Osteocyte (in vitro differentiated cells): ENCODE results near the gene GPC4. TPM values are rescaled to one million over a fixed set of nuclear protein-coding genes. Genes with fewer than 3 reads are reported as not detected.
"Not testable (repeated sequence)": the region's sequence is repeated elsewhere in the genome, so short reads cannot be mapped to it uniquely, and the experiment has no call there.

ENCODE experiments used
- DNase-seq: peaks from one replicate; pipeline ENCODE4 v3.0.0; 2021; ENCODE audit warnings: mixed read lengths; ENCODE audit not compliant: unreplicated experiment; ENCODE audit errors: extremely low spot score
- H3K27ac Mint-ChIP-seq: one replicate; pipeline ENCODE4 v1.8.0; 2021; ENCODE audit warnings: mild to moderate bottlenecking, mixed read lengths; ENCODE audit not compliant: unreplicated experiment
- H3K27me3 Mint-ChIP-seq: one replicate; pipeline ENCODE4 v1.8.0; 2021; ENCODE audit warnings: mixed read lengths; ENCODE audit not compliant: unreplicated experiment
- H3K36me3 Mint-ChIP-seq: one replicate; pipeline ENCODE4 v1.8.0; 2021; ENCODE audit warnings: mixed read lengths; ENCODE audit not compliant: unreplicated experiment
- H3K4me1 Mint-ChIP-seq: one replicate; pipeline ENCODE4 v1.8.0; 2021; ENCODE audit warnings: mixed read lengths; ENCODE audit not compliant: unreplicated experiment
- H3K4me3 Mint-ChIP-seq: one replicate; pipeline ENCODE4 v1.8.0; 2021; ENCODE audit warnings: mild to moderate bottlenecking, moderate library complexity, mixed read lengths; ENCODE audit not compliant: unreplicated experiment
- H3K9me3 Mint-ChIP-seq: one replicate; pipeline ENCODE4 v1.8.0; 2021; ENCODE audit warnings: mixed read lengths; ENCODE audit not compliant: unreplicated experiment
- total RNA-seq: library from RNA; stranded (reverse); gene quantifications from 2 replicates; pipeline ENCODE4 v1.2.1, GENCODE V29; 2021
- TF ChIP-seq, protein P1 (sequence below): fragments of 200-600 bp; sonication (generic); IDR thresholded peaks from 2 replicates; pipeline ENCODE4 v1.5.0; 2021; ENCODE audit warnings: antibody characterized with exemption, mild to moderate bottlenecking, moderate library complexity

Gene GPC4
- total RNA-seq, 1 donor from 2014 or later: 98.0 TPM

DNA sequence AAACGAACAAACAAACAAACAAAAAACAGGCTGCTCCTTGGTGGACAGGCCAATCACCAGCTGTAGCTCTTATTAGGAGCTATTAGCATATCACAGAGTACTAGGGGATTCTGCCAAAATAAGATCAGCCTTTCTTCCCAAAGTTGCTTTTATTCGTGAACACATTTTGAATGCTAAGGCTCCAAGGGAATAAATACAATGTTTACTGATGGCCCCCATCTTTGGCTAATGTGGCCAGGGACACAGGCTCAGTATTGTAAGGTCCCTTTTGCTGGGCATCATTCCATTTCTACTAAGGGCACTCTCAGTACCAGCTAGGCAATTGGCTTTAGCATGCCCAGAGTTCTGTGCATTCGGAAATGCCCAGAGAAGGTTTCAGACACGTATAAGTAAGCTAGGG, 84.3 kb downstream of the GPC4 start:
- H3K27me3 Mint-ChIP-seq: no peaks in the 10 kb centered on the region
- peaks cover 25% of the 10 kb centered on the region for H3K4me1 Mint-ChIP-seq
- H3K36me3 Mint-ChIP-seq: peaks cover 3% of the 10 kb centered on the region
- H3K4me3 Mint-ChIP-seq: no peak overlapping the region
- DNase-seq: no peak
- TF ChIP-seq, protein P1, sequence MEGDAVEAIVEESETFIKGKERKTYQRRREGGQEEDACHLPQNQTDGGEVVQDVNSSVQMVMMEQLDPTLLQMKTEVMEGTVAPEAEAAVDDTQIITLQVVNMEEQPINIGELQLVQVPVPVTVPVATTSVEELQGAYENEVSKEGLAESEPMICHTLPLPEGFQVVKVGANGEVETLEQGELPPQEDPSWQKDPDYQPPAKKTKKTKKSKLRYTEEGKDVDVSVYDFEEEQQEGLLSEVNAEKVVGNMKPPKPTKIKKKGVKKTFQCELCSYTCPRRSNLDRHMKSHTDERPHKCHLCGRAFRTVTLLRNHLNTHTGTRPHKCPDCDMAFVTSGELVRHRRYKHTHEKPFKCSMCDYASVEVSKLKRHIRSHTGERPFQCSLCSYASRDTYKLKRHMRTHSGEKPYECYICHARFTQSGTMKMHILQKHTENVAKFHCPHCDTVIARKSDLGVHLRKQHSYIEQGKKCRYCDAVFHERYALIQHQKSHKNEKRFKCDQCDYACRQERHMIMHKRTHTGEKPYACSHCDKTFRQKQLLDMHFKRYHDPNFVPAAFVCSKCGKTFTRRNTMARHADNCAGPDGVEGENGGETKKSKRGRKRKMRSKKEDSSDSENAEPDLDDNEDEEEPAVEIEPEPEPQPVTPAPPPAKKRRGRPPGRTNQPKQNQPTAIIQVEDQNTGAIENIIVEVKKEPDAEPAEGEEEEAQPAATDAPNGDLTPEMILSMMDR: no peak
- H3K9me3 Mint-ChIP-seq: no peaks in the 10 kb centered on the region
- H3K27ac Mint-ChIP-seq: no peak overlapping the region

DNA sequence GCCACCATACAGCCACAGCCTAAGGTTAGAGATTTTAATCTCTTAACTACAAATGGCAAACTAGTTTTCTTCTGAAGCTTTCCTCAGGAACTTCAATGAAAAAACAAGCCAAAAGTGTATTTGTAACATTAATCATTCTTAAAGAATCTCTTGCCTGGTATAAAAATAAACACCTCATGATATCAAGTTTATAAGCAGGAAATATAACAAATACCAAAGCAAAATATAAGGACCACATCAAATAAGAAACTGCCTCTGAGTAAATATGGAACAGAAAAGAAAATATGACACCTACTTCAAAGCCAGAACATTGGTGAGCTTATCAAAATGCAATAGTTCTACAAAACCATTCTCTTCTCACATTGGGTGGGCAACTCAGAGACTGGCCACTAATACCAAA, 89.9 kb downstream of the GPC4 start:
- TF ChIP-seq, protein P1: no peak
- no peaks in the 10 kb centered on the region for H3K9me3 Mint-ChIP-seq
- no peak overlapping the region for H3K4me3 Mint-ChIP-seq
- peaks cover 12% of the 10 kb centered on the region for H3K36me3 Mint-ChIP-seq
- H3K27ac Mint-ChIP-seq: no peak overlapping the region
- H3K4me1 Mint-ChIP-seq: peaks cover 36% of the 10 kb centered on the region
- no peaks in the 10 kb centered on the region for H3K27me3 Mint-ChIP-seq
- no peak for DNase-seq

DNA sequence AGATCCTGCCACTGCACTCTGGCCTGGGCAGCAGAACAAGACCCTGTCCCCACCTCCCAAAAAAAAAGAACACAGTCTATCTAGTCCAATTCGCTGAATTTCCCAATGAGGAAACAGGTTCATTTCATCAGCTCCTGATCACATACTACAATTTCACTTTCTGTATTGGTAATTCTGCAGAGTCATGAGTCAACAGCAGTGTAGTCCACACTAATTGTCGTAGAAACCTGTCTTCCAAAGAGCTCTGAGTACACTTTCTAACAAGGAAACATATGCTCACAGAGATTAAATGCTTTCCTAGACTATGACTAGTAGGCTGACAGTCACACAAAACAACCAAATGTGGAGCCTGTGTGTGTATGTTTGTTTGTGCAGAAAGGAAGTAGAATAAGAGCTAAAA, 91.9 kb downstream of the GPC4 start:
- H3K9me3 Mint-ChIP-seq: no peaks in the 10 kb centered on the region
- H3K4me3 Mint-ChIP-seq: no peak overlapping the region
- no peak overlapping the region for H3K27ac Mint-ChIP-seq
- H3K27me3 Mint-ChIP-seq: no peaks in the 10 kb centered on the region
- TF ChIP-seq, protein P1: no peak
- H3K36me3 Mint-ChIP-seq: peaks cover 12% of the 10 kb centered on the region
- DNase-seq: no peak
- peaks cover 19% of the 10 kb centered on the region for H3K4me1 Mint-ChIP-seq

DNA sequence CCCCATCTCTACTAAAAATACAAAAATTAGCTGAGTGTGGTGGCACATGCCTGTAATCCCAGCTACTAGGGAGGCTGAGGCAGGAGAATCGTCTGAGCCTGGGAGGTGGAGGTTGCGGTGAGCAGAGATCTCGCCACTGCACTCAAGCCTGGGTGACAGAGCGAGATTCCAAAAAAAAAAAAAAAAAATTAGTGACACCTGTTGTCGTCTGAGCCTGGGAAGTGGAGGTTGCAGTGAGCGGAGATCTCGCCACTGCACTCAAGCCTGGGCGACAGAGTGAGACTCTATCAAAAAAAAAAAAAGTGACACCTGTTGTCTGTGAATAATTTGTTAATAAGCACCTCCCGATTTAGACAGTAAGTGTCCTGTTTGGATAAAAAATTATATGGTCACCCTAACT, 93.0 kb downstream of the GPC4 start:
- H3K27ac Mint-ChIP-seq, H3K4me3 Mint-ChIP-seq, H3K9me3 Mint-ChIP-seq, DNase-seq, H3K27me3 Mint-ChIP-seq: not testable (repeated sequence)
- Mint-ChIP-seq H3K36me3 (peaks cover 12% of the 10 kb centered on the region), H3K4me1 (peaks cover 16% of the 10 kb centered on the region)

DNA sequence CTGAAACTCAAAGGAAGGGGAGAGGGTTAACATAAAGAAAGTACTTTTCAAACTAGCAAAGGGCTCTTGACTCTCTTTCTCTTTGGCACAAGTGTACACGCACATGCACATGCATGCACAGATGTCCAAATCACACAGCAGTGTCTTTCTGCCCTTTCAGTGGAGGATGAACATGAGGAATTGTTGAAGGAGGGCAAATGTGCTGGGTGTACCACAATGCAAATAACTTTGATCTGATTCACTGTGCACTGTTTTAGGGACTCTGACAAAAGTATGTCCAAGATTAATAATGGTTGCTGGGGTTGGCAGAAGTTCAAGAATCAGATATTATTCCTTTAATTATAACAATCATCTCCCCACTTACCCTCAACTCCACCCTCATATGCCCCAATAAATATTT, 93.8 kb downstream of the GPC4 start:
- H3K4me3 Mint-ChIP-seq: no peak overlapping the region
- TF ChIP-seq, protein P1: no peak
- no peak overlapping the region for H3K27ac Mint-ChIP-seq
- H3K9me3 Mint-ChIP-seq: no peaks in the 10 kb centered on the region
- H3K4me1 Mint-ChIP-seq: peaks cover 16% of the 10 kb centered on the region
- no peaks in the 10 kb centered on the region for H3K27me3 Mint-ChIP-seq
- DNase-seq: no peak
- H3K36me3 Mint-ChIP-seq: peaks cover 12% of the 10 kb centered on the region

DNA sequence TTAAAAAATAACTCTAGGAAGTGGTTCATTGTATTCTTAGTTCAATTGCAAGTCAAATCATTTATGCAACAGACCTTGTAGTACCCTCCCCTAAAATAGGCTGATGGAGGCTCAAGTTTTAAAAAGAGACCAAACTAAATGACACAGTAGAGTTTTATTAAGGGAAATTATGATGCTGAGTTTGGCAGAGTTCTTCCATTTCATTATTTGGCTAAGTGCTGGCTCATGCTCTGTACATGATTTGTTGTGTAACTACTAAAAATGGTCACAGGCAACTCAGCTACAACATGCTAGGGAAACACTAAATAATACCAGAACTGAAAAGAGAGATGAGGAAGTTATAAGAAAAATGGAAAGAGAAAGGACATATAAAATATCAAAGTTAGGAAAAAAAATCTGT, 101.0 kb downstream of the GPC4 start:
- DNase-seq: no peak
- TF ChIP-seq, protein P1: no peak
- no peaks in the 10 kb centered on the region for H3K27me3 Mint-ChIP-seq
- peaks cover 18% of the 10 kb centered on the region for H3K36me3 Mint-ChIP-seq
- H3K4me3 Mint-ChIP-seq: no peak overlapping the region
- no peaks in the 10 kb centered on the region for H3K9me3 Mint-ChIP-seq
- no peak overlapping the region for H3K27ac Mint-ChIP-seq
- peaks cover 7% of the 10 kb centered on the region for H3K4me1 Mint-ChIP-seq
